Measurements from ENCODE around the gene DGKG.

Gene DGKG

GRCh38 chr3:186152361-186152798 is 209.7 kb downstream of the DGKG start:
- Histone ChIP-seq H3K9me3 (no peaks in the 10 kb centered on the region), H3K36me3 (peaks cover 9 to 15% (median 13%) of the 10 kb centered on the region in 3 donors), H3K27ac (no peak overlapping the region), H3K27me3 (no peaks in the 10 kb centered on the region), H3K4me1 (no peaks in the 10 kb centered on the region), H3K4me3 (no peak overlapping the region)
- DNase-seq = no peak
- TF ChIP-seq, protein P1, sequence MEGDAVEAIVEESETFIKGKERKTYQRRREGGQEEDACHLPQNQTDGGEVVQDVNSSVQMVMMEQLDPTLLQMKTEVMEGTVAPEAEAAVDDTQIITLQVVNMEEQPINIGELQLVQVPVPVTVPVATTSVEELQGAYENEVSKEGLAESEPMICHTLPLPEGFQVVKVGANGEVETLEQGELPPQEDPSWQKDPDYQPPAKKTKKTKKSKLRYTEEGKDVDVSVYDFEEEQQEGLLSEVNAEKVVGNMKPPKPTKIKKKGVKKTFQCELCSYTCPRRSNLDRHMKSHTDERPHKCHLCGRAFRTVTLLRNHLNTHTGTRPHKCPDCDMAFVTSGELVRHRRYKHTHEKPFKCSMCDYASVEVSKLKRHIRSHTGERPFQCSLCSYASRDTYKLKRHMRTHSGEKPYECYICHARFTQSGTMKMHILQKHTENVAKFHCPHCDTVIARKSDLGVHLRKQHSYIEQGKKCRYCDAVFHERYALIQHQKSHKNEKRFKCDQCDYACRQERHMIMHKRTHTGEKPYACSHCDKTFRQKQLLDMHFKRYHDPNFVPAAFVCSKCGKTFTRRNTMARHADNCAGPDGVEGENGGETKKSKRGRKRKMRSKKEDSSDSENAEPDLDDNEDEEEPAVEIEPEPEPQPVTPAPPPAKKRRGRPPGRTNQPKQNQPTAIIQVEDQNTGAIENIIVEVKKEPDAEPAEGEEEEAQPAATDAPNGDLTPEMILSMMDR (IDR thresholded peaks at IDR 0.05) = no peak
- intact Hi-C loops (cut with DNase I; ENCODE audit: low total_unique reads) = no loop called here

- intact Hi-C loops (cut with DNase I; ENCODE audit: low total_unique reads) = no loop called here
- peaks cover 9 to 15% (median 13%) of the 10 kb centered on the region in 3 donors for H3K36me3 ChIP-seq
- TF ChIP-seq, protein P1 (IDR thresholded peaks at IDR 0.05) = no peak
These were observed 210.7 kb downstream of the DGKG start for GRCh38 chr3:186151077-186151971.

GRCh38 chr3:186150041-186150830 is 211.8 kb downstream of the DGKG start:
- intact Hi-C loops (cut with DNase I; ENCODE audit: low total_unique reads) = no loop called here
- TF ChIP-seq, protein P1 (IDR thresholded peaks at IDR 0.05) = no peak
- Histone ChIP-seq H3K27ac (no peak overlapping the region), H3K4me1 (no peaks in the 10 kb centered on the region), H3K4me3 (no peak overlapping the region), H3K36me3 (peaks cover 9 to 15% (median 13%) of the 10 kb centered on the region in 3 donors), H3K27me3 (no peaks in the 10 kb centered on the region), H3K9me3 (no peaks in the 10 kb centered on the region)
- no peak for DNase-seq

More at GRCh38 chr3:186151077-186151971, 210.7 kb downstream of the DGKG start:
- no peaks in the 10 kb centered on the region for H3K4me1 ChIP-seq
- no peak overlapping the region for H3K27ac ChIP-seq
- H3K27me3 ChIP-seq = no peaks in the 10 kb centered on the region
- no peak overlapping the region for H3K4me3 ChIP-seq
- no peak for DNase-seq
- no peaks in the 10 kb centered on the region for H3K9me3 ChIP-seq

DNA sequence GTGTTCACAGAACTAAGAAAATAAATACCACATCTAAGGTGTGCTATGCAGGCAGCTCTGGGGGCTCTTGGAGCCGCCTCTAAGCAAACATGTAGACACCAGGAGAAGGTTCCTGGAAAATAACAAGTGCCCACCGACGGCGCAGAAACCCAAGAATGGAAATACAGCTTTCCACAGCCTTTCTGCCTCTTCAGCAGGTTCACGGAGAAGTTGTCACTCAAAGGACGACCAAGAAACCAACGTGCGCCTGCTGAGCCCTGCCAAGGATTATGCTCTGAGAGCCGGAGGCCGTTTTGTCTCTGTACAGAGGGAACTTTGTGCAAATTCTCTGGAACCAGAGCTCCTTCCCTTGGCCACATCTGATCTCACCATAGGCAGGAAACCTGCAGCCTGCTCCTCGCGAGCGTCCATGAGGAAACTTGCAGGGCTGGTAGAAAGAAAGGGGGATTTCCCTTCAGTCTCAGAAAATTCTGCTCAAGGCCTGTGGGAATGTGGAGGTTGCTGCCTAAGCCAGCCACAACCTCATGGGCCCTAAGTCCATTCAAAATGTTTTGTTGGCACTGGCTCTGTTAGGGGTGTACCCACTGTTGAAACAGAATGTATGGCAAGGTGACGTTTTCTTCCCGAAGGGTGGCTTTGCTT is 212.6 kb downstream of the DGKG start:
- Histone ChIP-seq H3K4me3 (no peak overlapping the region), H3K27ac (no peak overlapping the region), H3K4me1 (no peaks in the 10 kb centered on the region), H3K27me3 (no peaks in the 10 kb centered on the region), H3K36me3 (peaks cover 9 to 15% (median 13%) of the 10 kb centered on the region in 3 donors), H3K9me3 (no peaks in the 10 kb centered on the region)
- intact Hi-C loops (cut with DNase I; ENCODE audit: low total_unique reads) = no loop called here
- no peak for DNase-seq
- TF ChIP-seq, protein P1 (IDR thresholded peaks at IDR 0.05) = no peak

- Histone ChIP-seq H3K27ac (no peak overlapping the region), H3K36me3 (peaks cover 1 to 4% (median 4%) of the 10 kb centered on the region in 3 donors), H3K4me1 (no peaks in the 10 kb centered on the region), H3K9me3 (no peaks in the 10 kb centered on the region), H3K27me3 (no peaks in the 10 kb centered on the region), H3K4me3 (no peak overlapping the region)
- no peak for DNase-seq
- intact Hi-C loops (cut with DNase I; ENCODE audit: low total_unique reads) = no loop called here
- TF ChIP-seq, protein P1 (IDR thresholded peaks at IDR 0.05) = no peak
These were observed 217.8 kb downstream of the DGKG start for GRCh38 chr3:186144257-186144656.

Measured in tibial artery (tissue), 4 donors.